HepG2 (cell line): ENCODE data around the gene CBX2.

Experiments used
- ETV5 ChIP-seq: IDR thresholded peaks from 2 replicates; pipeline ENCODE4 v1.6.1; 2018; ENCODE audit warnings: missing biosample characterization, missing genetic modification reagents, inconsistent platforms, borderline replicate concordance
- TF ChIP-seq, protein P1 (sequence below), 2 experiments: sonication (generic) in 1 of 2; formaldehyde crosslinking in 1 of 2; IDR thresholded peaks; 2 replicates each; pipeline versions ENCODE4 v1.5.1 to v1.6.1; 2011 to 2020; ENCODE audit warnings: borderline replicate concordance in 1 of 2, low read depth in 1 of 2, low read length in 1 of 2, mild to moderate bottlenecking in 1 of 2, missing genetic modification reagents in 1 of 2, moderate library complexity in 1 of 2

DNA sequence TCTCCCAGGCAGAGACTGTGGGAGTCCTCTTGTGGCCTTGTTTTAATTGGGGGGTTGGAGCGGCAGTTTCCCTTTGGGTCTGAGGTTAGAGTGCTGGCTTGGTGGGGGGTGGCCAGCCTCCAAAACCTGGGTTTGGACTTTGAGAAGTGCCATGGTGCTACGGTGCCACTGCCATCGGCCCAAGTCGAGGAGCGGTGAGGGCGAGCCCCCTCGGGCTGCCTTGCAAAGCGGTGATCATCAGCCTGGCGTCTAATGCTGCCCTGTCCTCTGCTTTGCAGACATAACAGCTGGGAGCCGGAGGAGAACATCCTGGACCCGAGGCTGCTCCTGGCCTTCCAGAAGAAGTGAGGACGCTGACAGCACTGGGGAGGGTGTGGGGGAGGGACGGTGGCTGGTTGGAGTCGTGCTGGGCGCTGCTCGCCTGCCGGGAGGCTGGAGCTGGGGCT is 1.2 kb downstream of the CBX2 start:
- TF ChIP-seq ETV5: no peak
- TF ChIP-seq, protein P1, sequence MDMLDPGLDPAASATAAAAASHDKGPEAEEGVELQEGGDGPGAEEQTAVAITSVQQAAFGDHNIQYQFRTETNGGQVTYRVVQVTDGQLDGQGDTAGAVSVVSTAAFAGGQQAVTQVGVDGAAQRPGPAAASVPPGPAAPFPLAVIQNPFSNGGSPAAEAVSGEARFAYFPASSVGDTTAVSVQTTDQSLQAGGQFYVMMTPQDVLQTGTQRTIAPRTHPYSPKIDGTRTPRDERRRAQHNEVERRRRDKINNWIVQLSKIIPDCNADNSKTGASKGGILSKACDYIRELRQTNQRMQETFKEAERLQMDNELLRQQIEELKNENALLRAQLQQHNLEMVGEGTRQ (IDR thresholded peaks at IDR 0.05; ENCODE audit: low read depth, low read length): no peak
- TF ChIP-seq, protein P1 (CRISPR knock-in tag; IDR thresholded peaks at IDR 0.05; ENCODE audit: borderline replicate concordance): no peak
